GM12891 (cell line): Measurements from ENCODE around the gene GEMIN2.
"Not testable (repeated sequence)": the region's sequence is repeated elsewhere in the genome, so short reads cannot be mapped to it uniquely, and the experiment has no call there.

Experiments
- DNase-seq: peaks from one replicate; pipeline ENCODE4 v3.0.0; 2011; ENCODE audit warnings: low spot score; ENCODE audit not compliant: insufficient read length
- FAIRE-seq: peaks from 2 replicates; lab custom pipeline; 2011; peaks lifted over from hg19 to GRCh38; lab: Jason Lieb, UNC
- PAX5 ChIP-seq: IDR thresholded peaks from 2 replicates; pipeline ENCODE4 v1.6.1; 2011; ENCODE audit warnings: low read length, moderate library complexity, mild to moderate bottlenecking; ENCODE audit not compliant: insufficient read depth, severe bottlenecking
- POLR2A ChIP-seq: IDR thresholded peaks from 2 replicates; pipeline ENCODE4 v1.6.1; 2011; ENCODE audit warnings: low read depth, low read length, control low read depth
- POLR2AphosphoS5 ChIP-seq: IDR thresholded peaks from 2 replicates; pipeline ENCODE4 v1.6.1; 2011; ENCODE audit warnings: low read depth, low read length, control low read depth
- POU2F2 ChIP-seq: IDR thresholded peaks from 2 replicates; pipeline ENCODE4 v1.6.1; 2011; ENCODE audit warnings: low read depth, mild to moderate bottlenecking, control low read depth, low read length, moderate library complexity
- SPI1 ChIP-seq: IDR thresholded peaks from 2 replicates; pipeline ENCODE4 v1.6.1; 2011; ENCODE audit warnings: low read depth, low read length, control low read depth
- TAF1 ChIP-seq: IDR thresholded peaks from 2 replicates; pipeline ENCODE4 v1.6.1; 2011; ENCODE audit warnings: low read depth, low read length, control low read depth

The GEMIN2 gene

GRCh38 chr14:39157491-39157890 lies 43.4 kb downstream of the GEMIN2 start:
- no peak for TF ChIP-seq POLR2AphosphoS5
- no peak for TF ChIP-seq SPI1
- no peak for TF ChIP-seq POLR2A
- TF ChIP-seq POU2F2: no peak
- no peak for TF ChIP-seq TAF1
- no peak for TF ChIP-seq PAX5
- FAIRE-seq (no peak), DNase-seq (no peak)

DNA sequence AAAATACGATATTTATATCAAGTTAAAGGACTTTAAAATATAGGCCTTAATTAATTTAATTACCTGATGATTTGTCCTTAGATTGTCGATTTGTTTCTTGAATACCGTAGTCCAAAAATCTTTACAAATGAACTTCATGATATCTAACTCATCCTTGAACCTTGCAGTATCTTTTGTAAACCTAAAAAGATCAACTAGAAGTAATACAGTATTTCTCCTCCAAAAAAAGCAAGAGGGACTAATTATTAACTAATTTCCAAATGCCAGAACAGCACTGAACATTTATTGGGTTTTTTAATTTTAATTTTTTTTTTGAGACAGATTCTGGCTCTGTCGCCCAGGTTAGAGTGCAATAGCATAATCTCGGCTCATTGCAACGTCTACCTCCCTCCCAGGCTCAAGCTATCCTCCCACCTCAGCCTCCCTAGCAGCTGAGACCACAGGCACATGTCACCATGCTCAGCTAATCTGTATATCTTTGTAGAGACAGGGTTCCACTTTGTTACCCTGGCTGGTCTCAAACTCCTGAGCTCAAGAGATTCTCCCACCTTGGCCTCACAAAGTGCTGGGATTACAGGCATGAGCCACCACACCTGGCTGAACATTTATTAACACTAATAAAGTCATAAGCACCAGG lies 44.2 kb downstream of the GEMIN2 start:
- DNase-seq: no peak
- TF ChIP-seq TAF1 (no peak), POLR2A (no peak), POLR2AphosphoS5 (no peak), POU2F2 (no peak), PAX5 (no peak), SPI1 (no peak)
- FAIRE-seq: no peak

DNA sequence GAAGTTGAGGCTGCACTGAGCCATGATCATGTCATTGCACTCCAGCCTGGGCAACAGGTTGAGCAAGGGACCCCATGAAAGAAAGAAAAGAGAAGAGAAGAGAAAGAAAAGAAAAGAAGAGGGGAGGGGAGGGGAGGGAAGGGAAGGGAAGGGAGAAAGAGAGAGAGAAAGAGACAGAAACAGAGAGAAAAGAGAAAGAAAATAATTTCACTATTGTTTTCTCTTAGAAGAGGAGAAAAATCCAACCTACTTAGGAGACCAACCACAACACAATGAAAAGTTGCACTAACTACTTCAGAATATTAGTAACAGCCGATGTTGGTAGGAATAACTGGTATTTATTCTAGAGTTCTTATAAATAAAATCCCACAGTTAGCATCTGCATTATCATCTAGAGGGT lies 46.4 kb downstream of the GEMIN2 start:
- no peak for TF ChIP-seq SPI1
- no peak for TF ChIP-seq PAX5
- TF ChIP-seq TAF1: no peak
- TF ChIP-seq POLR2A: no peak
- no peak for TF ChIP-seq POU2F2
- TF ChIP-seq POLR2AphosphoS5: no peak
- FAIRE-seq: no peak
- DNase-seq: no peak

DNA sequence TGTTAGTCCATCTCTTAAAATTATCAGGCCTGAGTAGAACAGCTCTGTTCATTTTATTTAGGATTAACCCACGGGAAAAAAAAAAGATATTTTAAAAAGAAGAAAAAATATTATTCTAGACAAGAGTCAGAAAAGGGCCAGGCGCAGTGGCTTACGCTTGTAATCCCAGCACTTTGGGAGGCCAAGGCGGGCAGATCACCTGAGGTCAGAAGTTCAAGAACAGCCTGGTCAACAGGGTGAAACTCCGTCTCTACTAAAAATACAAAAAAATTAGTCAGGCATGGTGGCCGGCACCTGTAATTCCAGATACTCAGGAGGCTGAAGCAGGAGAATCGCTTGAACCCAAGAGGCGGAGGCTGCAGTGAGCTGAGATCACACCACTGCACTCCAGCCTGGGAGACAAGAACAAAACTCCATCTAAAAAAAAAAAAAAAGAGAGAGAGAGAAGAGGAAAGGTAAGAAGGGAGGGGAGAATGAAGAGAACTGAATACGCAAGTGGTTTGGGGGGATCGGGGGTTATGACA lies 53.7 kb downstream of the GEMIN2 start:
- not testable (repeated sequence) for DNase-seq, FAIRE-seq

DNA sequence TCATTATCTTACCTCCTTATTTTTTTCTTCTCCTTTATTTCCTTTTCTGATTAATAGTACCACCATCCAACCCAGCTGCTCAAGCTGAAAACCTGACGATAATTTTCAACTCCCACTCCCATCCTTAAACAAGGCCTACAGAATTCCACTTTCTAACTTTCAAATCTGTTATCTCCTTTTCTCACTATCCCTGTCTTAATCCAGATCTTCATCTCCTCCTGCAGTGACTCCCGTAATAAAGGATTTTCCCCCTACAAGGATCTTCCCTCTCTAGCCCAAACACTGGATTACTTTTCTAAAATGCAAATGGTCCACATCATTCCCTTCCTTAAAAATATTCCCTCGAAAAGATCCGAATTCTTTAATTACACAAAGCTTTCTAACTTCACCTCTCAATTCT lies 54.5 kb downstream of the GEMIN2 start:
- no peak for FAIRE-seq
- TF ChIP-seq POLR2A: no peak
- TF ChIP-seq PAX5: no peak
- no peak for TF ChIP-seq TAF1
- TF ChIP-seq POU2F2: no peak
- TF ChIP-seq SPI1: no peak
- no peak for TF ChIP-seq POLR2AphosphoS5
- DNase-seq: no peak

GRCh38 chr14:39169541-39169900 lies 55.4 kb downstream of the GEMIN2 start:
- FAIRE-seq (no peak), DNase-seq (no peak)
- TF ChIP-seq PAX5 (no peak), POLR2A (no peak), SPI1 (no peak), TAF1 (no peak)

DNA sequence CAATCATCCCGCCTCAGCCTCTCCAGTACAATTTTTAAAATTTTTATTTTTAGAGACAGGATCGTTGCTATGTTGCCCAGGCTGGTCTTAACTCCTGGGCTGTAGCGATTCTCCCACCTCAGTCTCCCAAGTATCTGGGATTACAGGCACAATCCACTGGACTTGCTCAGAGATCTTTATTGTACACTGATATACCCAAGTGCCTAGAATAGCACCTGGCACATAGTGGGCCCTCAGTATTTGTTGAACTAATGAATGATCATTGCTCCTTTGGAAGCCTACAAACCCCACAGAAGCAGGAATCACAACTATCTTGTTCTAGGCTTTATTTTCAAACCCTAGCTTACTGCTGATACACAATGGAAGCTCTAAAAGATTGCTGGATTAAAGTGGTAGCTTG lies 59.1 kb downstream of the GEMIN2 start:
- DNase-seq (no peak), FAIRE-seq (no peak)
- TF ChIP-seq POLR2AphosphoS5 (no peak), SPI1 (no peak), POLR2A (no peak), PAX5 (no peak), POU2F2 (no peak), TAF1 (no peak)

GRCh38 chr14:39174560-39175444 lies 60.7 kb downstream of the GEMIN2 start, which contains the start of gene PNN:
Gene PNN (plus strand): TSS chr14:39175254. CDS start chr14:39175280, 26 bp downstream.
- FAIRE-seq: peak; percentile 93
- TF ChIP-seq POLR2AphosphoS5: peak; percentile 96
- TF ChIP-seq POU2F2: 0 out of 2 replicates have a peak, but pooled peaks have one; percentile 66
- peak; percentile 97 for TF ChIP-seq TAF1
- peak; percentile 97 for TF ChIP-seq POLR2A
- TF ChIP-seq PAX5: no peak
- TF ChIP-seq SPI1: no peak
- DNase-seq: peak; percentile 80

GRCh38 chr14:39175445-39176262 lies 61.5 kb downstream of the GEMIN2 start:
- FAIRE-seq (no peak), DNase-seq (no peak)
- TF ChIP-seq POU2F2 (no peak), PAX5 (no peak), SPI1 (no peak), POLR2AphosphoS5 (no peak; the same call in 1 of the 2 replicates), POLR2A (no peak), TAF1 (no peak)
